Smooth muscle cell (in vitro differentiated cells): ENCODE measurements around the gene CKB. TPM values are rescaled to one million over a fixed set of nuclear protein-coding genes. Genes with fewer than 3 reads are reported as not detected.

Experiments used
- DNase-seq: peaks from one replicate; lab custom pipeline; 2025; ENCODE audit not compliant: unreplicated experiment; lab: John Stamatoyannopoulos, UW
- H2AFZ ChIP-seq: fragments of 200-600 bp; sonication (generic); 2 replicates; pipeline ENCODE4 v1.6.0; 2016; ENCODE audit warnings: antibody characterized with exemption, low read depth, mild to moderate bottlenecking
- H3F3A ChIP-seq: fragments of 200-600 bp; sonication (generic); 2 replicates; pipeline ENCODE4 v1.6.0; 2017; ENCODE audit warnings: antibody characterized with exemption, low read depth
- H3K27ac ChIP-seq: fragments of 200-600 bp; sonication (generic); 2 replicates; pipeline ENCODE4 v1.5.1; 2016; ENCODE audit warnings: low read depth, mild to moderate bottlenecking
- H3K27me3 ChIP-seq: fragments of 200-600 bp; sonication (generic); 2 replicates; pipeline ENCODE4 v1.6.1; 2016; ENCODE audit warnings: low read depth, mild to moderate bottlenecking
- H3K36me3 ChIP-seq: fragments of 200-600 bp; sonication (generic); 2 replicates; pipeline ENCODE4 v1.5.1; 2016; ENCODE audit warnings: low read depth
- H3K4me1 ChIP-seq: fragments of 200-600 bp; sonication (generic); 2 replicates; pipeline ENCODE4 v1.5.1; 2016; ENCODE audit warnings: low read depth
- H3K4me2 ChIP-seq: fragments of 200-600 bp; sonication (generic); 2 replicates; pipeline ENCODE4 v1.6.0; 2016; ENCODE audit warnings: mild to moderate bottlenecking
- H3K4me3 ChIP-seq: fragments of 200-600 bp; sonication (generic); 2 replicates; pipeline ENCODE4 v1.5.1; 2016; ENCODE audit warnings: mild to moderate bottlenecking
- H3K79me2 ChIP-seq: fragments of 200-600 bp; sonication (generic); 2 replicates; pipeline ENCODE4 v1.6.0; 2016; ENCODE audit warnings: low read depth, mild to moderate bottlenecking
- H3K9ac ChIP-seq: fragments of 200-600 bp; sonication (generic); 2 replicates; pipeline ENCODE4 v1.6.0; 2016; ENCODE audit warnings: low read depth
- H3K9me3 ChIP-seq: fragments of 200-600 bp; sonication (generic); replicated peaks from 2 replicates; pipeline ENCODE4 v1.5.1; 2016; ENCODE audit warnings: low read depth
- H4K20me1 ChIP-seq: fragments of 200-600 bp; sonication (generic); 2 replicates; pipeline ENCODE4 v1.6.0; 2016; ENCODE audit warnings: low read depth
- CTCF ChIP-seq: fragments of 200-600 bp; sonication (generic); IDR thresholded peaks from 2 replicates; pipeline ENCODE4 v1.5.1; 2017; ENCODE audit warnings: borderline replicate concordance, mild to moderate bottlenecking, antibody characterized with exemption; ENCODE audit not compliant: insufficient read depth, poor library complexity, severe bottlenecking
- WGBS: methylation state at CpG from one replicate; pipeline ENCODE4 v1.1.7; 2016; ENCODE audit warnings: low lambda C conversion rate; 5-methylcytosine and 5-hydroxymethylcytosine counted together
- polyA plus RNA-seq: library from polyadenylated mRNA; unstranded; fragments of >200 nt; fragmentation: Nextera tagmentation; extraction: Ambion mirVana; gene quantifications from 2 replicates; pipeline ENCODE4 v1.2.1, GENCODE V29; 2016
- total RNA-seq: library from RNA; depleted of rRNA; stranded (reverse); fragments of >200 nt; gene quantifications from 2 replicates; pipeline ENCODE4 v1.2.3, GENCODE V29; 2014

Gene CKB
- total and polyA plus RNA-seq, 2 experiments from 2014 or later = 25.7 to 62.9 TPM

- Histone ChIP-seq H3F3A (no peaks in the 10 kb centered on the region), H3K27ac (no peak overlapping the region)
Measured at GRCh38 chr14:103524002-103524935, 1.6 kb upstream of the CKB start.

GRCh38 chr14:103523575-103523954 is 935 bp upstream of the CKB start:
- peaks cover 19% of the 10 kb centered on the region for H3K27me3 ChIP-seq
- peak overlapping the region; percentile 93 for H3K4me2 ChIP-seq
- H3K79me2 ChIP-seq = no peaks in the 10 kb centered on the region
- no peak overlapping the region for H3K4me3 ChIP-seq
- no peaks in the 10 kb centered on the region for H3K36me3 ChIP-seq
- peaks cover 21% of the 10 kb centered on the region for H3K4me1 ChIP-seq
- H3K9ac ChIP-seq = no peak overlapping the region
- peaks cover 6% of the 10 kb centered on the region for H4K20me1 ChIP-seq
- WGBS = 32% methylated on average over 10 of the region's 10 CpGs
- no peak for DNase-seq
- H3K27ac ChIP-seq = no peak overlapping the region
- H3F3A ChIP-seq = no peaks in the 10 kb centered on the region
- H3K9me3 ChIP-seq = no peaks in the 10 kb centered on the region
- TF ChIP-seq CTCF = no peak
- H2AFZ ChIP-seq = no peak overlapping the region

More at GRCh38 chr14:103524002-103524935, 1.6 kb upstream of the CKB start:
- H3K27me3 ChIP-seq = peaks cover 19% of the 10 kb centered on the region
- TF ChIP-seq CTCF = no peak
- peaks cover 22% of the 10 kb centered on the region for H3K4me1 ChIP-seq
- 84% methylated on average over 12 of the region's 12 CpGs for WGBS
- no peak overlapping the region for H3K4me3 ChIP-seq
- no peak for DNase-seq
- H4K20me1 ChIP-seq = peaks cover 6% of the 10 kb centered on the region
- H2AFZ ChIP-seq = no peak overlapping the region
- H3K36me3 ChIP-seq = no peaks in the 10 kb centered on the region
- no peaks in the 10 kb centered on the region for H3K9me3 ChIP-seq
- no peak overlapping the region for H3K9ac ChIP-seq
- H3K4me2 ChIP-seq = no peak overlapping the region
- peaks cover 2% of the 10 kb centered on the region for H3K79me2 ChIP-seq

- WGBS = 1% methylated on average over 35 of the region's 74 CpGs
- H3K9ac ChIP-seq = peak overlapping the region; percentile 22
- H3K36me3 ChIP-seq = no peaks in the 10 kb centered on the region
- H3K4me2 ChIP-seq = peak overlapping the region; percentile 93
- H3K79me2 ChIP-seq = no peaks in the 10 kb centered on the region
- H2AFZ ChIP-seq = no peak overlapping the region
- H3K27me3 ChIP-seq = peaks cover 19% of the 10 kb centered on the region
- peaks cover 17% of the 10 kb centered on the region for H3K4me1 ChIP-seq
- no peak overlapping the region for H3K27ac ChIP-seq
- peaks cover 6% of the 10 kb centered on the region for H4K20me1 ChIP-seq
- DNase-seq = no peak
- H3F3A ChIP-seq = no peaks in the 10 kb centered on the region
- TF ChIP-seq CTCF = no peak
- peak overlapping the region; percentile 56 for H3K4me3 ChIP-seq
- H3K9me3 ChIP-seq = no peaks in the 10 kb centered on the region
Measured at GRCh38 chr14:103521951-103522563, 573 bp downstream of the CKB start.
